SJCRH30 (cell line): Measurements from ENCODE around the gene LOXL1. TPM values are rescaled to one million over a fixed set of nuclear protein-coding genes. Genes with fewer than 3 reads are reported as not detected.

ENCODE experiments used
- DNase-seq, 2 experiments: peaks; one replicate each; pipeline ENCODE4 v3.0.0-alpha.2; 2015 to 2020
- H3K27ac ChIP-seq: fragments of 250-450 bp; sonication (Bioruptor Pico); 2 replicates; pipeline ENCODE4 v1.5.1; 2020; ENCODE audit warnings: mild to moderate bottlenecking, moderate library complexity
- H3K27me3 ChIP-seq: fragments of 250-450 bp; sonication (Bioruptor Pico); 2 replicates; pipeline ENCODE4 v1.5.1; 2020; ENCODE audit warnings: mild to moderate bottlenecking, moderate library complexity
- H3K36me3 ChIP-seq: fragments of 250-450 bp; sonication (Bioruptor Pico); 2 replicates; pipeline ENCODE4 v1.5.1; 2020; ENCODE audit warnings: mild to moderate bottlenecking, moderate library complexity
- H3K4me1 ChIP-seq: fragments of 250-450 bp; sonication (Bioruptor Pico); 2 replicates; pipeline ENCODE4 v1.5.1; 2020; ENCODE audit warnings: mild to moderate bottlenecking, moderate library complexity
- H3K4me3 ChIP-seq: fragments of 250-450 bp; sonication (Bioruptor Pico); 2 replicates; pipeline ENCODE4 v1.5.1; 2020; ENCODE audit warnings: mild to moderate bottlenecking, moderate library complexity
- H3K9me3 ChIP-seq: fragments of 250-450 bp; sonication (Bioruptor Pico); replicated peaks from 2 replicates; pipeline ENCODE4 v1.5.1; 2020; ENCODE audit warnings: mild to moderate bottlenecking, moderate library complexity
- total RNA-seq: library from RNA; depleted of rRNA; stranded (reverse); fragments of >200 nt; shearing (Covaris generic); gene quantifications from 2 replicates; pipeline ENCODE4 v1.2.3, GENCODE V29; 2014

LOXL1 gene
- total RNA-seq, 1 experiment from 2014 or later, result 33.3 TPM

GRCh38 chr15:73945130-73945508, 18.9 kb downstream of the LOXL1 start:
- Histone ChIP-seq H3K27me3 (no peaks in the 10 kb centered on the region), H3K4me1 (peaks cover 23% of the 10 kb centered on the region), H3K4me3 (no peak overlapping the region), H3K9me3 (no peaks in the 10 kb centered on the region), H3K27ac (no peak overlapping the region), H3K36me3 (no peaks in the 10 kb centered on the region)
- DNase-seq, result no peak

- no peak for DNase-seq
- no peak overlapping the region for H3K27ac ChIP-seq
- no peaks in the 10 kb centered on the region for H3K36me3 ChIP-seq
- H3K9me3 ChIP-seq, result no peaks in the 10 kb centered on the region
- no peak overlapping the region for H3K4me3 ChIP-seq
- H3K27me3 ChIP-seq, result no peaks in the 10 kb centered on the region
- peaks cover 21% of the 10 kb centered on the region for H3K4me1 ChIP-seq
These were observed 19.9 kb downstream of the LOXL1 start for GRCh38 chr15:73946046-73946721.

GRCh38 chr15:73946795-73947370, 20.6 kb downstream of the LOXL1 start:
- no peak for DNase-seq

GRCh38 chr15:73947651-73948050, 21.4 kb downstream of the LOXL1 start:
- no peaks in the 10 kb centered on the region for H3K27me3 ChIP-seq
- H3K4me1 ChIP-seq, result peaks cover 17% of the 10 kb centered on the region
- no peaks in the 10 kb centered on the region for H3K36me3 ChIP-seq
- H3K4me3 ChIP-seq, result no peak overlapping the region
- no peaks in the 10 kb centered on the region for H3K9me3 ChIP-seq
- no peak for DNase-seq
- no peak overlapping the region for H3K27ac ChIP-seq

More at GRCh38 chr15:73946795-73947370, 20.6 kb downstream of the LOXL1 start:
- peaks cover 20% of the 10 kb centered on the region for H3K4me1 ChIP-seq
- no peak overlapping the region for H3K27ac ChIP-seq
- no peaks in the 10 kb centered on the region for H3K9me3 ChIP-seq
- H3K36me3 ChIP-seq, result no peaks in the 10 kb centered on the region
- H3K27me3 ChIP-seq, result no peaks in the 10 kb centered on the region
- no peak overlapping the region for H3K4me3 ChIP-seq

GRCh38 chr15:73948396-73948795, 22.1 kb downstream of the LOXL1 start:
- H3K4me1 ChIP-seq, result peaks cover 17% of the 10 kb centered on the region
- H3K27me3 ChIP-seq, result no peaks in the 10 kb centered on the region
- no peak overlapping the region for H3K27ac ChIP-seq
- no peak overlapping the region for H3K4me3 ChIP-seq
- no peaks in the 10 kb centered on the region for H3K36me3 ChIP-seq
- H3K9me3 ChIP-seq, result no peaks in the 10 kb centered on the region
- DNase-seq, result no peak

- Histone ChIP-seq H3K4me1 (peaks cover 17% of the 10 kb centered on the region), H3K4me3 (no peak overlapping the region), H3K36me3 (no peaks in the 10 kb centered on the region), H3K27me3 (no peaks in the 10 kb centered on the region), H3K27ac (no peak overlapping the region), H3K9me3 (no peaks in the 10 kb centered on the region)
- no peak for DNase-seq
These were observed 22.7 kb downstream of the LOXL1 start for GRCh38 chr15:73948982-73949381.

GRCh38 chr15:73949496-73949895, 23.2 kb downstream of the LOXL1 start:
- no peak for DNase-seq
- H3K4me1 ChIP-seq, result peaks cover 17% of the 10 kb centered on the region
- no peaks in the 10 kb centered on the region for H3K9me3 ChIP-seq
- no peak overlapping the region for H3K4me3 ChIP-seq
- H3K27me3 ChIP-seq, result no peaks in the 10 kb centered on the region
- H3K36me3 ChIP-seq, result no peaks in the 10 kb centered on the region
- H3K27ac ChIP-seq, result no peak overlapping the region

GRCh38 chr15:73950479-73950830, 24.2 kb downstream of the LOXL1 start:
- peaks cover 17% of the 10 kb centered on the region for H3K4me1 ChIP-seq
- no peaks in the 10 kb centered on the region for H3K36me3 ChIP-seq
- no peak for DNase-seq

GRCh38 chr15:73950831-73951561, 24.7 kb downstream of the LOXL1 start:
- Histone ChIP-seq H3K36me3 (no peaks in the 10 kb centered on the region), H3K27me3 (no peaks in the 10 kb centered on the region), H3K4me3 (no peak overlapping the region), H3K27ac (peak overlapping the region; percentile 85), H3K4me1 (peaks cover 19% of the 10 kb centered on the region), H3K9me3 (no peaks in the 10 kb centered on the region)
- DNase-seq, result peak; percentile 96 to 97

More at GRCh38 chr15:73950479-73950830, 24.2 kb downstream of the LOXL1 start:
- Histone ChIP-seq H3K9me3 (no peaks in the 10 kb centered on the region), H3K27ac (peak overlapping the region; percentile 85), H3K27me3 (no peaks in the 10 kb centered on the region), H3K4me3 (no peak overlapping the region)

- Histone ChIP-seq H3K36me3 (no peaks in the 10 kb centered on the region), H3K4me1 (peaks cover 25% of the 10 kb centered on the region), H3K27me3 (no peaks in the 10 kb centered on the region), H3K4me3 (no peak overlapping the region), H3K9me3 (no peaks in the 10 kb centered on the region), H3K27ac (peak overlapping the region; percentile 85)
- DNase-seq, result no peak
These were observed 25.3 kb downstream of the LOXL1 start for GRCh38 chr15:73951601-73952000.

- Histone ChIP-seq H3K4me1 (peaks cover 33% of the 10 kb centered on the region), H3K36me3 (no peaks in the 10 kb centered on the region), H3K27me3 (no peaks in the 10 kb centered on the region), H3K27ac (peak overlapping the region; percentile 85), H3K4me3 (no peak overlapping the region), H3K9me3 (no peaks in the 10 kb centered on the region)
- no peak for DNase-seq
These were observed 26.1 kb downstream of the LOXL1 start for GRCh38 chr15:73952171-73952912.

GRCh38 chr15:73952913-73953750, 26.9 kb downstream of the LOXL1 start:
- no peak overlapping the region for H3K27ac ChIP-seq
- no peak for DNase-seq
- H3K9me3 ChIP-seq, result no peaks in the 10 kb centered on the region
- H3K36me3 ChIP-seq, result no peaks in the 10 kb centered on the region
- H3K4me3 ChIP-seq, result no peak overlapping the region
- peaks cover 41% of the 10 kb centered on the region for H3K4me1 ChIP-seq
- no peaks in the 10 kb centered on the region for H3K27me3 ChIP-seq

- Histone ChIP-seq H3K27me3 (no peaks in the 10 kb centered on the region), H3K4me3 (no peak overlapping the region), H3K9me3 (no peaks in the 10 kb centered on the region), H3K4me1 (peaks cover 54% of the 10 kb centered on the region), H3K27ac (no peak overlapping the region), H3K36me3 (no peaks in the 10 kb centered on the region)
- DNase-seq, result no peak
These were observed 28.2 kb downstream of the LOXL1 start for GRCh38 chr15:73954188-73955145.
